NCI-H128 (cell line): ENCODE data around the gene ILF2.

ENCODE experiments used
- DNase-seq: peaks from one replicate; lab custom pipeline; 2025; ENCODE audit not compliant: unreplicated experiment; lab: John Stamatoyannopoulos, UW

ILF2 gene

GRCh38 chr1:153628638-153629342 lies 42.0 kb downstream of the ILF2 start:
- DNase-seq = no peak

- DNase-seq = no peak
Observed at GRCh38 chr1:153627715-153628626, 42.8 kb downstream of the ILF2 start, which contains the start of gene S100A1. Gene S100A1, plus strand, starts transcription at chr1:153628434. Its CDS starts 2,088 bp downstream, at chr1:153630522.

DNA sequence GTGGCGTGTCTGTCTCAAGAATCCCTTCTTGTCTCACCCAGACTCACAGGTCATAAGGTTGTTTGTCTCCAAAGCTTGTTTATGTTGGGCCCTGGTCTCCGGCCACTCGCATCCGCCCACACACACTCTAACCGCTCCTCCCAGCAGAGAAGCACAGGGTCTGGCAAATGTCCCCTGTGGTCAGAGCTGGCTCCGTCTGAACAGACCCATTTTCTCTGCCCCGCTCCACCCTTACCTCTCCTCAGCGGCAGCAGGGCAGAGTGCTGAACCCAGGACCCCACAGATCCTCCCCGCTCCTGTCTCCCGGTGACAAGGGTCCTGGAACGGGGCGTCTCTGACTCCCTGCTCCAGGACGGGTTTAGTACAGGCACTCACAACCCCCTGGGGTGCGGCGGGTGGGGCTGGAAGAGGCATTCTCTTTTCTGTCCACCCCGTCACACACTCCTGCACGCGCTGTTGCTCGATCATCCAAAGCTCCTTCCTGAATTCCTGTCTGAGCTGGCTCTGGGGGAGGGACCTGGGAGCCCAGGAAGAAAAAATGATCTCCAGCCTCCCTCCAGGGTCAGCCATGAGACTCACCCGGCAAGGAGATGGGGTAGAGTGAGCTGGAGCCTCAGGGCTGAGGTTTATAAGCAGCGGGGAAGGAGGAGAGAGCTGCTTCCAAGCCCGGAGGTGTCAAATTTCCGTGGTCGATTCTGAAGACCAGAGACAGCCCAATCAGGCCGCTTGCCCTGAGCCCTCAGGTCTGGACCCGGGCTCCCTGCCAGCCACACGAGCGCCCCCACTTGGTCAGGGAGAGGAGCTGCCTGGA lies 43.7 kb downstream of the ILF2 start, which contains the start of gene S100A13:
S100A13 (minus strand) TSS at position 602 of the 811 bp plus-strand sequence. CDS start 1,033 bp downstream, outside the sequence.
- DNase-seq = peak; percentile 84

DNA sequence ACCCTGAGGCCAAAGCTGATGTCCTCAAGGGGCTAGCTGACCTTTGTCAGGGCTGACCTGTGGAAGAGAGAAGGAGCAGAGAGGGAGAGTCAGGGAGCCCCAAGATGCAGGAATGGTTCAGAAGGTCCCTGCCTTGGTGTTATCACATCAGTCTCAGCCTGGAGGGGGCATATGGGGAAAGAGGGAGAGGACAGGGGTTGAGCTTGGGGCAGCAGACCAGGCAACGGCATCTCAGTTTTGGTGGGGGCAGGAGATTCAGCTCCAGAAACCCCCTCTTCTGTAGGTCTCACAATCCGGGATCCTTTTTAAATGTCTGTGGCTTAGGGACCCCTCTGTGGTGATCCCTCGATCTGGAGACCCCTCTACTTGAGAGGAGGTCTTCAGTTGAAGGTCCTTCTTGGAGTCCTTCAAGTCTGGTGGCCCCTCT lies 44.3 kb downstream of the ILF2 start:
- no peak for DNase-seq

DNA sequence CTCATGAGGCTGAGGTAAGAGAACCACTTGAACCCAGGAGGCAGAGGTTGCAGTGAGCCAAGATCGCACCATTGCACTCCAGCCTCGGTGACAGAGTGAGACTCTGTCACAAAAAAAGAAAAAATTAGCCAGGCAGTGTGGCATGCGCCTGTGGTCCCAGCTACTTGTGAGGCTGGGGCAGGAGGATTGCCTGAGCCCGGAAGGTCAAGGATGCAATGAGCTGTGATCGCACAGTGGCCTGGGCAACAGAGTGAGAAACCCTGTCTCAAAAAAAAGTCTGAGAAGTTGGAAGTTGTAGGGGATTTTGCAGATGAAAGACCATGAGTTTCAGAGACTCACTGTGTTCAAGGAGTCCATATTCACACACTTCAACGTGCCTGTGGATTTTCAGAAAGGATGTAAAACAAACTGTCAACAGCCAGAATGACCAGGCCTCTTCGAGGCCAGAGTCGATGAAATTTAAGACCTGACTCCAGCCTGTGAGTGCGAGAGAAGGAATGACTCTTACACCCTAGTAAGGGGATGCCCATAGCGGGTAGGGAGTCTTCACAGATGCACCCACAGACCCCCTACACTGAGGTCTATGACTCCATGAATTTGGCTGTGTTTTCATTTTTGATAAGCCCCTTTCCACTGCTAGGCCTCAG lies 45.7 kb downstream of the ILF2 start:
- DNase-seq = no peak

DNA sequence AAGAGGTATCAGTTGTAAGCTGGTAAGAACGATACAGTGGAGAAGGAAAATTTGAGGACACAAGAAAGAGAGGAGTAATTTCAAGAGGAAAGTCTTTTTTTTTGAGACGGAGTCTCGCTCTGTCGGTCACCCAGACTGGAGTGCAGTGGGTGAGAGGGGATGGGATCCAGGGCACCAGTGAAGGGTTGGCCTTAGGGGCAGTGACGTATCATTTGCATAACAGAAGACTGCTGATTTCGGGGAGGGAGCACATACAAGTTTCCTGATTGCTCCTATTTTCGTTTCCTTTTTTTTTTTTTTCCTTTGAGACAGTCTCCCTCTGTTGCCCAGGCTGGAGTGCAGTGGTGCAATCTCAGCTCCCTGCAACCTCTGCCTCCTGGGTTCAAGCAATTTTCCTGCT lies 47.7 kb downstream of the ILF2 start:
- DNase-seq = no peak

DNA sequence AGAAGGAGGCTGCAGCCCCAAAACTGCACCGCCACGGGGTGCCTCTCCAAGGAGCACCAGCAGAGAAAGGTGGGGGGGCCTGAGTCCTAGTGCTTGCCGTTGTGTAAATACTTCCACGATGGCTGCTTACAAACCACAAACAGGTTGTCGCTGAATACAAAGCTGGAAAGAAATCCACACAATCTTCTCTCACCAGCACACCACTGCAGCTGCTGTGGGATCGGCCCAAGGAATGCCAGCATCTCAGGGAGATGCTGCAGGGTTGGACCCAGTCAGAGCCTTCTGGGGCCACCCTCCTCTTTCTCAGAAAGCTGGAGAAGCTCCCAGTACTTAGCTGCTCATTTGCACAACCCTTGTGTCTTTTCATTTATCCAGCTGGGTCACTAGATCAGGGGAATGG lies 51.6 kb downstream of the ILF2 start:
- no peak for DNase-seq

DNA sequence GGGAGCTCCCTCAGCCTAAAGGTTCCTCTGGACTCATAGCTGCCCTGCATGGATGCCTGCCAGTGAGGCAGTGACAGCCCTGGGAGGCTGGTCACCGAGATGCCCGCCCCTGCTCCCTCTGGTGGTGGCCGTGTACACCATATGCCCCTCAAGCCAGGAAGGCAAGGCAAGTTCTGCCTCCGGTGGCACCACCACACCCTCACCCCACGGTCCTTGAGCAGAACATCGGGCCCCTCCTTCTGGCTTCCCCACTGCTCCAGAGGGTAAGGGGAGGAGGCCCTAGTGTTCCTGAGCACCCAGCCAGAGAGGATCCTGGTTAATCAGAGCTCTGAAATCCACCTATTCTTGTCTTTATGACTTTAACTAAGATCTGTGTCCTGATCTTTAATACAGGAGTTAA lies 53.1 kb downstream of the ILF2 start:
- DNase-seq = no peak

- no peak for DNase-seq
Observed at GRCh38 chr1:153616917-153617311, 53.9 kb downstream of the ILF2 start.

- no peak for DNase-seq
Observed at GRCh38 chr1:153616144-153616916, 54.5 kb downstream of the ILF2 start, which contains the start of gene S100A14. Gene S100A14, minus strand, starts transcription at chr1:153616325. Its CDS starts 467 bp downstream, at chr1:153615858.

GRCh38 chr1:153615406-153615805 lies 55.4 kb downstream of the ILF2 start:
- no peak for DNase-seq

GRCh38 chr1:153614906-153615305 lies 55.9 kb downstream of the ILF2 start:
- DNase-seq = no peak

- DNase-seq = no peak
Observed at GRCh38 chr1:153614189-153614900, 56.4 kb downstream of the ILF2 start.

- no peak for DNase-seq
Observed at GRCh38 chr1:153613406-153613805, 57.4 kb downstream of the ILF2 start.

DNA sequence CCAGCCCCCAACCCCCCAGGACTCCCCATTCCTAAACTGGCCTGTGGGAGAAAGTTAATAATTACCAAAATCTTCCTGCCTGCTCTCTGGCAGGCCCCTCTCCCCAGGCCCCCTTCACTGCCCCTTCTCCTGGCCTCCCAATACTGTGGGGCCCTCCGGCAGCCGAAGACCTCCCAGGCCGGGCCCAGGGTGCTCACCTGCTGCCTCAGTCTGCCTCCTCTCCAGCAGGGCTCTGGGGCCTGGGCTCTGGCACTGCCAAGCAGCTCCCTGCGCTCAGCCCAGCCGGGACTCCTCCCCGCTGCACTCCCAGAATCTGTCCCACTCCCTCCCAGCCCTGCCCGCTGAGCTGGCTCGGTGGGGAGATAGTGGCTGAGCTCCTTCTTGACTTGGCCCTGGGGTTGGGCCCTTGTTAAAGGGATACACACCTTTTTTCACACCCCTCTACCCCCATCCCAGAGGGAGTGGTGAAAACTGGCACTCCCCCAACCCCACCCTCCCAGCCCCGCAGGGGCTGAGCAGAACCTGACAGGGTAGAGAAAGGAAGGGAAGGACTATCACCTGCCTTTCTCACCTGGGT lies 58.0 kb downstream of the ILF2 start, which contains the start of gene S100A16:
S100A16 (minus strand) TSS at position 383 of the 577 bp plus-strand sequence. CDS start 4,986 bp downstream, outside the sequence.
- no peak for DNase-seq

DNA sequence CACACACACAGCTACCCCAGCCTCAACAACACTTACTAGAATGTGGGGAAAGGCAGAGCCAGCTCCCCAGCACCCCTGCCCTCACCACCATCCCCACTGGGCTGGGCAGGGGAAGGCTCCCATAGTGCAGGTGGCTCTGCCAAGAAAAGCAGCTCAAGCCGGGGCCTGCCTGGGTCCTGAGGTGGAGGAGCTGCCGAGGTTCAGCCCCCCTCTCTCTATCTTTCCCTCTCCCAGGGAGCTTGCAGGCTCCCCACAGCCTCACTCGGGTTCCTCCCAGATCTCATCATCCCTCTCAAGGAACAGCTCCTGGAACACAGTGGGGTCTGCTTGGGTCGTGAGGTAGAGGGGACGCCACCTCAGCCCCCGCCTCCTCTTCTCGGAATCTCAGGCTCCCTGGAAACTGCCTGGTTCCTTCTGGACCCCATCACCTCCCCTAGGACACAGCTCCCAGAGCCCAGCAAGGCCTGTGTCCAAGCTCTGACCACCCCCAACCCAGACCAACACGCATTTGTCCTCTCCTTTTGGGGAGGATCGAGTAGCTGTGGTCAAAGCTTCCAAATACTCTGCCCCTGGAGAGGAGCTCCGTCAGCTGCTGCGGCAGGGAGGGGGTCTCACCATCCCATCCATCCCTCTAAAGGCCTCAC lies 58.6 kb downstream of the ILF2 start:
- no peak for DNase-seq
